ENCODE measurements around the gene SYT14.

SYT14 gene

GRCh38 chr1:210117198-210117597 lies 179.2 kb downstream of the SYT14 start:
- no peak for DNase-seq (ENCODE audit: low read depth in 2 of 2)
- H3K4me3 ChIP-seq (replicated peaks in 1 of 2; ENCODE audit: low read depth in 2 of 2, low read length in 2 of 2) = no peak overlapping the region
- TF ChIP-seq CTCF (IDR thresholded peaks at IDR 0.05; ENCODE audit: low read depth, low read length) = no peak

GRCh38 chr1:210117681-210118170 lies 179.7 kb downstream of the SYT14 start:
- no peak for TF ChIP-seq CTCF (IDR thresholded peaks at IDR 0.05; ENCODE audit: low read depth, low read length)
- no peak for DNase-seq (ENCODE audit: low read depth in 2 of 2)
- H3K4me3 ChIP-seq (replicated peaks in 1 of 2; ENCODE audit: low read depth in 2 of 2, low read length in 2 of 2) = no peak overlapping the region

- TF ChIP-seq CTCF (IDR thresholded peaks at IDR 0.05; ENCODE audit: low read depth, low read length) = no peak
- no peak for DNase-seq (ENCODE audit: low read depth in 2 of 2)
- no peak overlapping the region for H3K4me3 ChIP-seq (replicated peaks in 1 of 2; ENCODE audit: low read depth in 2 of 2, low read length in 2 of 2)
These were observed 185.4 kb downstream of the SYT14 start for GRCh38 chr1:210123383-210123782.

- no peak overlapping the region for H3K4me3 ChIP-seq (replicated peaks in 1 of 2; ENCODE audit: low read depth in 2 of 2, low read length in 2 of 2)
- peak; percentile 26 to 84 for DNase-seq (ENCODE audit: low read depth in 2 of 2)
- no peak for TF ChIP-seq CTCF (IDR thresholded peaks at IDR 0.05; ENCODE audit: low read depth, low read length)
These were observed 186.0 kb downstream of the SYT14 start for GRCh38 chr1:210123924-210124589.

- no peak overlapping the region for H3K4me3 ChIP-seq (replicated peaks in 1 of 2; ENCODE audit: low read depth in 2 of 2, low read length in 2 of 2)
- TF ChIP-seq CTCF (IDR thresholded peaks at IDR 0.05; ENCODE audit: low read depth, low read length) = no peak
- DNase-seq (ENCODE audit: low read depth in 2 of 2) = no peak
These were observed 186.7 kb downstream of the SYT14 start for GRCh38 chr1:210124736-210125135.

GRCh38 chr1:210125143-210125542 lies 187.1 kb downstream of the SYT14 start:
- H3K4me3 ChIP-seq (replicated peaks in 1 of 2; ENCODE audit: low read depth in 2 of 2, low read length in 2 of 2) = no peak overlapping the region
- DNase-seq (ENCODE audit: low read depth in 2 of 2) = no peak
- no peak for TF ChIP-seq CTCF (IDR thresholded peaks at IDR 0.05; ENCODE audit: low read depth, low read length)

- H3K4me3 ChIP-seq (replicated peaks in 1 of 2; ENCODE audit: low read depth in 2 of 2, low read length in 2 of 2) = no peak overlapping the region
- DNase-seq (ENCODE audit: low read depth in 2 of 2) = no peak
- TF ChIP-seq CTCF (IDR thresholded peaks at IDR 0.05; ENCODE audit: low read depth, low read length) = no peak
These were observed 191.1 kb downstream of the SYT14 start for GRCh38 chr1:210129092-210129491.
